Liver (tissue), 3 donors: ENCODE results near the gene EPN3.

Experiments used
- YY1 ChIP-seq: IDR thresholded peaks from 2 replicates; pipeline ENCODE4 v1.6.1; 2016; ENCODE audit warnings: antibody characterized with exemption, mild to moderate bottlenecking
- TF ChIP-seq, protein P1 (sequence below): fragments of 150-350 bp; IDR thresholded peaks from 2 replicates; pipeline ENCODE4 v1.5.1; 2017; ENCODE audit warnings: improper control_type of control experiment, low read depth, low read length; ENCODE audit not compliant: missing input control
- TF ChIP-seq, protein P2 (sequence below): IDR thresholded peaks from 2 replicates; pipeline ENCODE4 v1.6.1; 2016; ENCODE audit warnings: antibody characterized with exemption
- TF ChIP-seq, protein P3 (sequence below): IDR thresholded peaks from 2 replicates; pipeline ENCODE4 v1.6.1; 2016; ENCODE audit warnings: antibody characterized with exemption, mild to moderate bottlenecking
- TF ChIP-seq, protein P4 (sequence below): IDR thresholded peaks from 2 replicates; pipeline ENCODE4 v1.6.1; 2016; ENCODE audit warnings: antibody characterized with exemption
- donor health status: healthy.
- donor health status: healthy.

DNA sequence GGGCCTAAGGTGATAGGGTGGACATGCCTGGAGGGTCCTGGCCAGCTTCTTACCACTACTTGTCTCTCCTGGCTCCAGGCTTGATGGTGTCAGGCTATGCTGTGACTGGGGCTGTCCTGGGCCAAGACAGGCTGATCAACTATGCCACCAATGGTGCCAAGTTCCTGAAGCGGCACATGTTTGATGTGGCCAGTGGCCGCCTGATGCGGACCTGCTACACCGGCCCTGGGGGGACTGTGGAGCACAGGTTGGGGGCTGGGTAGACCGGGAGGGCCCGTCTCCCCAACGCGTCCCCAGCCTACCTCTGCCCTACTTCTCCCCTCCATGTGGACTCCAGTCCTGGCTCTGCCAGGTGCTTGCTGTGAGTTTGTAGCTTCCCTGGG is 18.9 kb downstream of the EPN3 start:
- TF ChIP-seq, protein P1, sequence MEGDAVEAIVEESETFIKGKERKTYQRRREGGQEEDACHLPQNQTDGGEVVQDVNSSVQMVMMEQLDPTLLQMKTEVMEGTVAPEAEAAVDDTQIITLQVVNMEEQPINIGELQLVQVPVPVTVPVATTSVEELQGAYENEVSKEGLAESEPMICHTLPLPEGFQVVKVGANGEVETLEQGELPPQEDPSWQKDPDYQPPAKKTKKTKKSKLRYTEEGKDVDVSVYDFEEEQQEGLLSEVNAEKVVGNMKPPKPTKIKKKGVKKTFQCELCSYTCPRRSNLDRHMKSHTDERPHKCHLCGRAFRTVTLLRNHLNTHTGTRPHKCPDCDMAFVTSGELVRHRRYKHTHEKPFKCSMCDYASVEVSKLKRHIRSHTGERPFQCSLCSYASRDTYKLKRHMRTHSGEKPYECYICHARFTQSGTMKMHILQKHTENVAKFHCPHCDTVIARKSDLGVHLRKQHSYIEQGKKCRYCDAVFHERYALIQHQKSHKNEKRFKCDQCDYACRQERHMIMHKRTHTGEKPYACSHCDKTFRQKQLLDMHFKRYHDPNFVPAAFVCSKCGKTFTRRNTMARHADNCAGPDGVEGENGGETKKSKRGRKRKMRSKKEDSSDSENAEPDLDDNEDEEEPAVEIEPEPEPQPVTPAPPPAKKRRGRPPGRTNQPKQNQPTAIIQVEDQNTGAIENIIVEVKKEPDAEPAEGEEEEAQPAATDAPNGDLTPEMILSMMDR = no peak
- no peak for TF ChIP-seq YY1
- TF ChIP-seq, protein P2, sequence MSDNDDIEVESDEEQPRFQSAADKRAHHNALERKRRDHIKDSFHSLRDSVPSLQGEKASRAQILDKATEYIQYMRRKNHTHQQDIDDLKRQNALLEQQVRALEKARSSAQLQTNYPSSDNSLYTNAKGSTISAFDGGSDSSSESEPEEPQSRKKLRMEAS = no peak
- TF ChIP-seq, protein P3, sequence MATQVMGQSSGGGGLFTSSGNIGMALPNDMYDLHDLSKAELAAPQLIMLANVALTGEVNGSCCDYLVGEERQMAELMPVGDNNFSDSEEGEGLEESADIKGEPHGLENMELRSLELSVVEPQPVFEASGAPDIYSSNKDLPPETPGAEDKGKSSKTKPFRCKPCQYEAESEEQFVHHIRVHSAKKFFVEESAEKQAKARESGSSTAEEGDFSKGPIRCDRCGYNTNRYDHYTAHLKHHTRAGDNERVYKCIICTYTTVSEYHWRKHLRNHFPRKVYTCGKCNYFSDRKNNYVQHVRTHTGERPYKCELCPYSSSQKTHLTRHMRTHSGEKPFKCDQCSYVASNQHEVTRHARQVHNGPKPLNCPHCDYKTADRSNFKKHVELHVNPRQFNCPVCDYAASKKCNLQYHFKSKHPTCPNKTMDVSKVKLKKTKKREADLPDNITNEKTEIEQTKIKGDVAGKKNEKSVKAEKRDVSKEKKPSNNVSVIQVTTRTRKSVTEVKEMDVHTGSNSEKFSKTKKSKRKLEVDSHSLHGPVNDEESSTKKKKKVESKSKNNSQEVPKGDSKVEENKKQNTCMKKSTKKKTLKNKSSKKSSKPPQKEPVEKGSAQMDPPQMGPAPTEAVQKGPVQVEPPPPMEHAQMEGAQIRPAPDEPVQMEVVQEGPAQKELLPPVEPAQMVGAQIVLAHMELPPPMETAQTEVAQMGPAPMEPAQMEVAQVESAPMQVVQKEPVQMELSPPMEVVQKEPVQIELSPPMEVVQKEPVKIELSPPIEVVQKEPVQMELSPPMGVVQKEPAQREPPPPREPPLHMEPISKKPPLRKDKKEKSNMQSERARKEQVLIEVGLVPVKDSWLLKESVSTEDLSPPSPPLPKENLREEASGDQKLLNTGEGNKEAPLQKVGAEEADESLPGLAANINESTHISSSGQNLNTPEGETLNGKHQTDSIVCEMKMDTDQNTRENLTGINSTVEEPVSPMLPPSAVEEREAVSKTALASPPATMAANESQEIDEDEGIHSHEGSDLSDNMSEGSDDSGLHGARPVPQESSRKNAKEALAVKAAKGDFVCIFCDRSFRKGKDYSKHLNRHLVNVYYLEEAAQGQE = no peak
- TF ChIP-seq, protein P4, sequence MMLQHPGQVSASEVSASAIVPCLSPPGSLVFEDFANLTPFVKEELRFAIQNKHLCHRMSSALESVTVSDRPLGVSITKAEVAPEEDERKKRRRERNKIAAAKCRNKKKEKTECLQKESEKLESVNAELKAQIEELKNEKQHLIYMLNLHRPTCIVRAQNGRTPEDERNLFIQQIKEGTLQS = no peak
